Kidney epithelial cell (primary cell): ENCODE results near the gene RMDN2. TPM values are rescaled to one million over a fixed set of nuclear protein-coding genes. Genes with fewer than 3 reads are reported as not detected.

ENCODE experiments used
- DNase-seq: peaks from one replicate; pipeline ENCODE4 v3.0.0-alpha.2; 2010; ENCODE audit warnings: low read depth
- H3K27me3 ChIP-seq: 2 replicates; pipeline ENCODE4 v1.6.0; 2011; ENCODE audit warnings: low read length; ENCODE audit not compliant: control insufficient read depth, insufficient read depth
- H3K36me3 ChIP-seq: 2 replicates; pipeline ENCODE4 v1.5.1; 2011; ENCODE audit warnings: low read length; ENCODE audit not compliant: control insufficient read depth, insufficient read depth
- H3K4me3 ChIP-seq: 2 replicates; pipeline ENCODE4 v1.5.1; 2011; ENCODE audit warnings: low read depth, mild to moderate bottlenecking, control low read depth, low read length
- CTCF ChIP-seq: IDR thresholded peaks from 2 replicates; pipeline ENCODE4 v1.5.1; 2011; ENCODE audit warnings: mild to moderate bottlenecking, moderate library complexity, low read length, control low read depth, inconsistent platforms; ENCODE audit not compliant: insufficient read depth, poor library complexity, severe bottlenecking
- total RNA-seq: library from RNA; depleted of rRNA; stranded (reverse); fragments of >200 nt; gene quantifications from 2 replicates; pipeline ENCODE4 v1.2.3, GENCODE V29; 2015

Gene RMDN2
- total RNA-seq, 1 donor from 2014 or later: 2.7 TPM

DNA sequence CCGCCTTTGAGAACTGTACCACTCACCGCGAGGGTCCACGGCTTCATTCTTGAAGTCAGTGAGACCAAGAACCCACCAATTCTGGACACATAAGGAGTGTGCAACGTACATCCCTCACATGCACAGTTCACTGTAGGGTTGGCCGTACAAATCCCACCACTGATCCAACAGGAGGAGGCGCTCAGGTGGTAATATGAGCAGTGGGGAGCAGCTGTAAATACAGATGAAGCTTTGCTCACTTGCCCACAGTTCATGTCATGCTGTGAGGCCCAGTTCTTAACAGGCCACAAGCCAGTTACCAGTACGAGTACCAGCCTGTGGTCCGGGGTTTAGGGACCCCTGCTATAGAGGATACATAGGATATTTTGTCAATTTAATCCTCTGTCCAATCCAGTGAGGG is 96.5 kb downstream of the RMDN2 start:
- no peak for DNase-seq
- no peaks in the 10 kb centered on the region for H3K36me3 ChIP-seq
- no peak for TF ChIP-seq CTCF
- H3K27me3 ChIP-seq: no peaks in the 10 kb centered on the region
- H3K4me3 ChIP-seq: no peak overlapping the region

GRCh38 chr2:38026846-38027245 is 101.8 kb downstream of the RMDN2 start:
- no peaks in the 10 kb centered on the region for H3K36me3 ChIP-seq
- no peaks in the 10 kb centered on the region for H3K27me3 ChIP-seq
- no peak for DNase-seq
- no peak overlapping the region for H3K4me3 ChIP-seq
- no peak for TF ChIP-seq CTCF

- Histone ChIP-seq H3K27me3 (no peaks in the 10 kb centered on the region), H3K4me3 (no peak overlapping the region), H3K36me3 (no peaks in the 10 kb centered on the region)
- no peak for DNase-seq
- no peak for TF ChIP-seq CTCF
Observed at GRCh38 chr2:38028829-38029228, 103.7 kb downstream of the RMDN2 start.

GRCh38 chr2:38029512-38029911 is 104.4 kb downstream of the RMDN2 start:
- DNase-seq: no peak
- no peak for TF ChIP-seq CTCF
- Histone ChIP-seq H3K4me3 (no peak overlapping the region), H3K27me3 (no peaks in the 10 kb centered on the region), H3K36me3 (no peaks in the 10 kb centered on the region)

- Histone ChIP-seq H3K36me3 (no peaks in the 10 kb centered on the region), H3K4me3 (no peak overlapping the region), H3K27me3 (no peaks in the 10 kb centered on the region)
- TF ChIP-seq CTCF: no peak
- DNase-seq: no peak
Observed at GRCh38 chr2:38030635-38031355, 105.7 kb downstream of the RMDN2 start.

GRCh38 chr2:38032946-38033345 is 107.9 kb downstream of the RMDN2 start:
- Histone ChIP-seq H3K36me3 (no peaks in the 10 kb centered on the region), H3K27me3 (no peaks in the 10 kb centered on the region), H3K4me3 (no peak overlapping the region)
- no peak for DNase-seq
- TF ChIP-seq CTCF: no peak
